NCI-H2029 (cell line): ENCODE measurements around the gene DUSP28.
"Not testable (repeated sequence)": the region's sequence is repeated elsewhere in the genome, so short reads cannot be mapped to it uniquely, and the experiment has no call there.

Experiments used
- DNase-seq: peaks from one replicate; lab custom pipeline; 2025; lab: John Stamatoyannopoulos, UW

DUSP28 gene

GRCh38 chr2:240527153-240527750, 32.9 kb upstream of the DUSP28 start:
- no peak for DNase-seq

- DNase-seq = no peak
These were observed 31.6 kb upstream of the DUSP28 start for GRCh38 chr2:240528406-240529040.

GRCh38 chr2:240529344-240529999, 30.7 kb upstream of the DUSP28 start:
- DNase-seq = no peak

GRCh38 chr2:240530181-240530580, 30.0 kb upstream of the DUSP28 start:
- no peak for DNase-seq

GRCh38 chr2:240531038-240531437, 29.1 kb upstream of the DUSP28 start:
- no peak for DNase-seq

- DNase-seq = no peak
These were observed 28.0 kb upstream of the DUSP28 start for GRCh38 chr2:240532031-240532775.

- no peak for DNase-seq
These were observed 22.0 kb upstream of the DUSP28 start for GRCh38 chr2:240538031-240538780.

GRCh38 chr2:240539101-240539500, 21.1 kb upstream of the DUSP28 start:
- not testable (repeated sequence) for DNase-seq

GRCh38 chr2:240539906-240540305, 20.3 kb upstream of the DUSP28 start:
- no peak for DNase-seq

GRCh38 chr2:240551288-240551687, 8.9 kb upstream of the DUSP28 start:
- DNase-seq = no peak

GRCh38 chr2:240551811-240552210, 8.3 kb upstream of the DUSP28 start:
- DNase-seq = no peak

- no peak for DNase-seq
These were observed 6.1 kb upstream of the DUSP28 start for GRCh38 chr2:240553956-240554480.

- DNase-seq = no peak
These were observed 5.2 kb upstream of the DUSP28 start for GRCh38 chr2:240554767-240555493.

GRCh38 chr2:240555541-240556250, 4.5 kb upstream of the DUSP28 start:
- DNase-seq = no peak

GRCh38 chr2:240556553-240557100, 3.5 kb upstream of the DUSP28 start:
- no peak for DNase-seq

GRCh38 chr2:240557101-240557751, 2.9 kb upstream of the DUSP28 start:
- DNase-seq = no peak

- DNase-seq = peak; percentile 36
These were observed 2.3 kb upstream of the DUSP28 start, which contains the start of gene ANKMY1 for GRCh38 chr2:240557808-240558207. Gene ANKMY1 (minus strand): TSS chr2:240557988. CDS start chr2:240557335, 653 bp downstream.

GRCh38 chr2:240558236-240558761, 1.9 kb upstream of the DUSP28 start:
- DNase-seq = no peak

- no peak for DNase-seq
These were observed 871 bp upstream of the DUSP28 start for GRCh38 chr2:240559286-240559685.
